SW 1271 (cell line): ENCODE data around the gene TENT5A.

ENCODE experiments used
- DNase-seq, 2 experiments: peaks; one replicate each; lab custom pipeline; 2025; lab: John Stamatoyannopoulos, UW

TENT5A gene

GRCh38 chr6:81713205-81713604 is 39.3 kb downstream of the TENT5A start:
- DNase-seq: no peak

GRCh38 chr6:81708113-81708699 is 44.3 kb downstream of the TENT5A start:
- DNase-seq: no peak

- DNase-seq: no peak
Measured at GRCh38 chr6:81704700-81705099, 47.8 kb downstream of the TENT5A start.

GRCh38 chr6:81700414-81700813 is 52.1 kb downstream of the TENT5A start:
- no peak for DNase-seq

GRCh38 chr6:81697559-81697958 is 54.9 kb downstream of the TENT5A start:
- DNase-seq: no peak

GRCh38 chr6:81696524-81696923 is 56.0 kb downstream of the TENT5A start:
- DNase-seq: no peak
